ENCODE results near the gene FGF12. TPM values are rescaled to one million over a fixed set of nuclear protein-coding genes. Genes with fewer than 3 reads are reported as not detected.
A peak's percentile ranks its signal among the peaks of the same experiment; 100 is the strongest.

FGF12 gene
- total RNA-seq, 1 experiment from 2014 or later = not detected

DNA sequence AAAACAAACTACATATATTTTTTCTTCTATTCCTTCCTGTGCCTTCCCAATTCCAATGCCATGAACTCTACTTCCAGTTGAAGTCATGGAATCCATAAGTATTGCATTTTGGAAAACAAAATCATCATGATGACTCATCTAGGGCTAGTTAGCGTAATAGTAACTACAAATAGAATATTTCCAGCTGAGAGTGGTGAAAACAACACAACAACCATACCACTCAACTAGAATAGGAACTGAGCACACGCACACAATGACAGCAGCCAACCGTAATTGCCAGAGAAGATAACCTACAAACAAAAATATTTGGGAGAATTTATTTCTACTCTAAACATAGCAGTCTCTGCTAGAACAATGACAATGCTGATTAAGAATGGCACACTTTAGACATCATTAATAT, 225.9 kb downstream of the FGF12 start:
- DNase-seq (ENCODE audit: low read depth) = no peak

DNA sequence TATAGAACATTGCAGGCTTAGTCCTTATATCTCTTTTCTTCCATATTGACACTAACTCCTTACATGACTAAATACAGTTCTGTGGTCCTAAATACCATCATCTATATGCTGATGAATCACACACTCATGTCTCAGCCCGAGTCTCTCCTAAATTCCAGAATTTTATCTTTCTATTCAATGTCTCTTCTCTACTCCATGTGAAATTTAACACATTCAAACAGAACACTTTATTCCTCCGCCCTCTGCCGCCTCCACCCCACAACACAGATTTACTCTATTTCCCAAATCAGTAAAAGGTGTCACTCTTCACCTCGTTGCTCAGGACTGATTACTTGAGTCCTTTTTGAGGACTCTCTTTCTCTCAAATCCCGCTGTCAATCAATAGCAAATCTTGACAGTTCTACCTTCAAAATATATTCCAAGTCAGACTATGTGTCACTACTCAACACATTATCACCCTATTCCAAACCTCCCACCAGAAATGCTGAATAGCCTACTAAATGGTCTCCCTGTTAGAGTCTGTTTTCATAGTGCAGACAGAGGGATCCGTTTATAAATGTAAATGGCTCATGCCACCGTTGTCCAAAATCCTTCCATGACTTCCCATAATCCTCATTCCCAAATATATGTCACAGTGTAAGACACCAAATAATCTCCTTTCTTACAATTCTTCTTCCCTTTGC, 230.3 kb downstream of the FGF12 start:
- no peak for DNase-seq (ENCODE audit: low read depth)

DNA sequence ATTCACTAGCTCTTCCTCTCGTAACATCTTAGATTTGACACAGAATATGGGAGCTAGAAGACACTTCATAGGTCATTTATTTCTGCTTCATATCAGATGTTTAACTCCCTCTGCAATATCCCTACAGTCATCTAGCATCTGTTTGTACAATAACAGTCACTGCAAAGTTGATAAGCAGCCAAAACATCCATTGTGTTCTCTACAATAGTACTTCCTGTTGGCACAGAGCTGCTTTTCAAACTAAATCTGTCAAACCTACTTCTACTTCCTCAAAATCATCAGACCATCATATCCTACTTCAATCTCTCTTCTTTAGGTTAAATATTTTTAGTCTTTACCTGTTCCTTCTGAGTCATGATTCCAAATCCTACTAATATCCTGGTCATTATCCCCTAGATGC, 233.2 kb downstream of the FGF12 start:
- no peak for DNase-seq (ENCODE audit: low read depth)

DNA sequence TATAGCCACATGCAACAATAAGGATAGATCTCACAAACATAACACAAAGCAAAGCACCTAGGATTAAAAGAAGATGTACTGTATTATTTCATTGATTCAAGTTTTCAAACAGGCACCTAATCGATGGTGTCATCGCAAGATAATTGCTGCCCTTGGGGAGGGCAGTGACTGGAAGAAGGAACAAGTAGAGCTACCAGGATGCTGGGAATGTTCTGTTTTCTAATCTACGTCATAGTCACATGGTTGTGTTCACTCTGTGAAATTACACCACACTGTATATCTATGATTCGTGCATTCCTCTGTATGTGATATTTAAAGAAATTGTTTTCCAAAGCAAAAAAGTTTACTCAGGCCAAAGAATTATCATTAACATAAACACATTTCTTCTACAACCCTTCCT, 236.6 kb downstream of the FGF12 start:
- no peak for DNase-seq (ENCODE audit: low read depth)

DNA sequence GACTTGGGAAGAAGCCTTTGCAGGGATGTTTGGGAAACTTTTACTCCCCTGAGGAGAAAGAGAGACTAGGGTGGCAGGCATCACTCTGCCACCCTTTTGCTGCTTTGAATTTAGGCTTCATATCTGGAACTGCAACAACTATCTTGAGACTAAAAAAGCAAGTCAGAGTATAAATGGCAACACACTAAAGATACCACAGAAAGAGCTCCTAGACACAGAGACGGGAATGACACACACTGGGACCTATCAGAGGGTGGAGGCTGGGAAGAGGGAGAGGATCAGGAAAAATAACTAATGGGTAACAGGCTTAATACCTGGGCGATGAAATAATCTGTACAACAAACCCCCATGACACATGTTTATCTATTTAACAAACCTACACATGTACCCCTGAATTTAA, 237.8 kb downstream of the FGF12 start:
- DNase-seq (ENCODE audit: low read depth) = no peak

DNA sequence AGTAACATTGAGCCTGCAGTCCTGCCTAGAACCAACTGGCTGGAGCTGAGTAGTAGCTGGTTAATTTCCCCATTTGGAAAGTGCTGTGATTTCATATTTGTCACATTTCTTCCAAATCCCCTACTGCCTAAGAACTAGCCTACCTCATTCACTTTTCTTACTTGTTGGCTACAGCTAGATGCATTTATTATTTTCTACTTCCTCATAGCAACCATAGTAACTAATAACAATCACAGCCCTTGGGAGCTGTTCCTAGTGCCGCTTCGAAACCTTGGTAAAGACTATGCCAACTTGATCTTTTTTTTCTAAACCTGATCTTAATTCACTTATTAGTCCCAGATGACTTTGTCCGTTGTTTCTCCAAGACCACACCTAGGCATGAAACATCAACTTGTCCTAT, 240.3 kb downstream of the FGF12 start:
- DNase-seq (ENCODE audit: low read depth) = no peak

DNA sequence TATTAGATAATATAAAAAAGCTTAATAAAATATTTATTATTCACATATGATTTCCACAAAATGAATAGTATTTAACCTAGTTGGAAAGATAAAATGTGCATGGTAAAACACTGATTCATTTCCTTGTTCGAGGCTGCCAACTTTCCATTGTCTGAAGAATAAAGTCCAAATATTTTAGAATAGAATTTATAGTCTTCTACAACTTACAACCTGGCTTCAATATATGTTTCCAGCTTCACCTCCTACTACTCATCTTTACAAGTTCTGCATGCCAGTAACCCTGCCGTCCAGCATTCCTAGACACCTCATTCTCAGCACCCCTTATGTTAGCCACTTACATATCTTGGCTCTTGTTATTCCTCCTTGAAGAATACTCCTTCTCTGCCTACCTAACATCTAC, 244.5 kb downstream of the FGF12 start:
- no peak for DNase-seq (ENCODE audit: low read depth)

DNA sequence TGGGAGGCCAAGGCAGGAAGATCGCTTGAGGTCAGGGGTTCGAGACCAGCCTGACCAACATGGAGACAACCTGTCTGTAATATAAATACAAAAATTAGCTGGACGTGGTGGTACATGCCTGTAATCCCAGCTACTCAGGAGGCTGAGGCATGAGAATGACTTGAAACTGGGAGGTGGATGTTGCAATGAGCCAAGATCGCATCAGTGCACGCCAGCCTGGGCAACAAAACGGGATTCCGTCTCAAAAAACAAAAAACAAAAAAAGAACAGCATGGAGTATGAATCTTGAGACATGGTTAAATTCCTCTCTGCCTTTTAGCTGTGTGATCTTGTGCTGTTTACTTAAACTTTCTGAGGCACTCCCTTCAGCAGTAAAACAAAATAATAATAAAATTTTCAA, 244.9 kb downstream of the FGF12 start:
- DNase-seq (ENCODE audit: low read depth) = no peak

DNA sequence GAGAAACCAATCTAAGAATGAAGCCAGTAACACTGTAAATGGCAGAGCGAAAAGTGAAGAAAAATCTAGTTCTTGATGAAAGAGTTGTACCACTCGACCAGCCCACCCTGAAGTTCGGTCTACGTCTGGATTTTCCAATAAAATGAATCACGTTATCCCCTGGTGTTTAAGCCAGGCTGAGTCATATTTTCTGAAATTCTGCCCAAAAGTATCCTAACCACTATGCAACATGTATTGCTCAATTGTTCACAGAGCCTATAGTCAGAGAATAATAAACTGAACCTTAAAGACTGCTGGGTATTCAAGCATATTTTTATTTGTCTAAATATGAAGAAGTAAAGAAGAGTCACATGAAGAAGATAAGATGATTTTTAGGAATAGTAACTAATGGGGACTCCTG, 245.7 kb downstream of the FGF12 start:
- DNase-seq (ENCODE audit: low read depth) = peak; percentile 38

DNA sequence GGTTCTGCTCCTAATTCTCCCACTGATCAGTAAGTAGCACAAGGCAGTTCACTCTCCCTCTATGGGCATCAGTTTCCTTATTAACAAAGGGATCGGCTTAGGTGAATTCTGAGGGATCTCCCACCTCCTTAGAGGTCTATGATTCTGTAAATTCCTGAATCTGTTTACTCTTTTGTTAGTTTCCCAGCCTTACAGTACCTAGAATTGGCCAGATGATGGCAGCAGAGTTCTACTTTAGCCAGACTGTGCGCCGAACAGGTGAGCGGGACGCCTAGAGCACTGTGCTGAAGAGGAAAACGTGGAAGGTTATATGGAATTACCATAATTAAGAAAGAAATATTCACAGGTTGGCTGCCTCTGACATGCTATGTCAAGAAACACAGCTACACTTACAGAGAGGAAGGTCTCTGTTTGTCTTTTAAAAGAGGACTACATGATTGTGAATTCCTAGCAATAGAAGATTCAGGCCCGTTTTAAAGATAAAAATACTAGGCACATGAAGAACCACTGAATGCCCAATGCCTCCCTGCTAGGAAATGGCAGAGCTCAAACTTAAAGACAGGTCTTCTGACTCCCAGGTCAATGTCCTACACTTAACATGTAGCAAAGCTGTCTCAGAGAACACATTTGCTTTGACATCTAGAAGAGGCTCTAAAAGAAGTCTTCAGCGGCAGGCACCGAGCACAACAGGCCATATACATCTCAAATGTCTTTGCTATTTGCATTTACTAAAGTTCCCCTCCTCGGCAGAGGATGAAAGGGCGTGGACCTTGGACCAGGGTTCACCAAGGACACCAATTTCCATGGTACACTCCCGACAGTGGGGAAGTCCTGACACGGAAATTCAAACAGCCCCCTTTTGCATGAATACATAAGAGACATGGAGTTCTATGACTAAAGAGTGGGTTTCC, 259.9 kb downstream of the FGF12 start:
- peak; percentile 29 for DNase-seq (ENCODE audit: low read depth)

DNA sequence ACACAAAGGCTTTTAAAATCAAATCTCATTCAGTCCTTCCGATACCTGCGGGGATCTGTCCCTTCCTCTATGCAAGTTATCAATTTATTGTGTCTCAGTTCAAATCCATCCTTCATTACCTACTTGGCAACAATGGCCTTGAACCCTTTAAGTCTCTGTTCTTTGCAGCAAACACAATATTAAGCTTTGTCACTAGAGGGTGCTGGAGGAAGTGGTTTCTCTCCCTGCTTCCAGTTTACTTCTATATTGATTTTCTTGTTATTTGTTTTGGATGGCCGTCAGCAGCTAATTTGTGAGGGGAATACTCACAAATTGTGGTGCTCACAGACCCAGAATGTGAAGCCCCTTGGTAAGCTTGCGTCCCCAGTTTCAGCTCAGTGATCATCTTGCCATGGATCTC, 278.3 kb downstream of the FGF12 start:
- no peak for DNase-seq (ENCODE audit: low read depth)

DNA sequence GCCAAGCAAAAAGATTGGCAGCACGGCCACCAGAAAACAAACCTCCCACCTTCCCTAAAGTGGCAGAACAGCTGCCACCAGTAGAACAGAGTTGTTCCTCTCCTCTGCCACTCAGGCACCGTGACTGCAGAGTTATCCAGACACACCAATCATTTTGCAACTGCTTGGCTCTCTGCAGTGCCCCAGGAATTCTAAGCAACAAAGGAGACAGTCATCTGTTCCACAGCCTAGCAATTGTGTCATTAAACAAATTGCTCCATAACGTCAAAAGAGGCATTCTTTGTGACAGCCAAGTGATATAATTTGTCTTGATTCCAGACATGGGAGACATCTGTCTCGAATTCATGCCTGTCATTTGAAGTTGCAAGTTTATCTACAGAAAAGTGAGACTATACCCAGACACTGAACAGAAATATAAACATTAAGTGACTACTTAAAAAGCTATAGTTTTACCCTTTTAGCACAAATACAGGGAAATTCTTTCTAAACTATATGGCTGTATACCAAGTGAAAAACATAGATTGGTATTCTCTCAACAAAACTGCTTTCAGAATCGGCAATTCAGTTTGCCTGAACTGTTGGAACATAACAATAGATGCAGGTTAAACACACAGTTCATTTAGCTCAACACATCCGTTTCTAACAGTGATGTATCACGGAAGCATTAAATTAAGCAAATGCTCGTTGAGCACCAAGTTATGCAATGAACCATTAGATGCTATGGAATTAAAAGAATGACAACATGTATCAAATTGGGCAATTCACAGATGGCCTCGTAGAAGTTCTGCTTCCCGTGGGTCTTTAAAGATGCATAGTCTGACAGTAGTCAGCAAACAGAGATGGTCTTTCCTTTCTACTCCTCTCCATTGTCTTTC, 281.3 kb downstream of the FGF12 start:
- DNase-seq (ENCODE audit: low read depth) = peak; percentile 5

DNA sequence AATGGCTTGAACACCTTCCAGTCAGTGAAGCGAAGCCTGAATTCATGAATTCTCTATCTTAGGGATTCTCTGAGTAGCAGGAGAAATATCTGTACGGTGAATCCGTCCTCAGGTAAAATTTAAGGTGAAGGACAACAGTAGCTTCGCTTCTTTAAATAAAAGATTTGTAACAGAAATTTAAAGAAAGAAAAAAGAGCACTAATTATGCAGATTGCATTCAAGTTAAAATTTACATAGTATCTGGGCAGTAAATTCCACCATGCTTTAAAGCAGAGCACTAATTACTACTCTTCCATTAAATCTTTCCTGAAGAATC, 282.6 kb downstream of the FGF12 start:
- DNase-seq (ENCODE audit: low read depth) = no peak

DNA sequence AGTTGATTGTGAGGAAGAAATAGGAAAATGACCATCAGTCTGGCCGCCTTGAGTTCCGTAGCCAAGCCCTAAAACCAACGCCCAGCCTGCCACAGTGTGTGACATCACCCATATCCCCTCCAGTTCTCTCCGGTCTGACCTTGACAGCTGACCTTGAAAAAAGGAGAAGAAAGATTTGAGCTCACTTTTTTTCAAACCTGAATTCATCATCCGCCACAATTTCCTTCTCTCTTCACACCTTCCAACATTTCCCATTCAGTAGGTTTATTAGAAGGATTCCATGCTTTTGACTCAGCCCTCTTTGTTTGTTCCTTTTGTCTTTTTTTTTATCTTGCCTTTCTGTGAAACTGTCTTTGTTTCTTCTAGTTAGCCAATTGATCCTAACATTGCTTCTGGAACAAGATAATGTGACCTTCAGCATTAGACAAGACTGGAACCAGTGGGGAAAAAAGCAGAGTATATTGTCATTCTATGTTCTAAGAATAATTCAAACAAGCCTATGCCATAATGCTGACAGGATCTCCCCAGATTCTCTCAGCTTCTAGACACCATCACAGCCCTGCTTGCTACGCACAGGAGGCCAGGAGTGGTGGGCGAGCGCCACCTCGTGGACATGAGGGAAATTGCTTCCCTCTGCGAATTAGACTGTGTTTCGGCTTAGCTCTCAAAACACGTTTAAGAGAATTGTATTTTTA, 283.1 kb downstream of the FGF12 start:
- DNase-seq (ENCODE audit: low read depth) = peak; percentile 42

DNA sequence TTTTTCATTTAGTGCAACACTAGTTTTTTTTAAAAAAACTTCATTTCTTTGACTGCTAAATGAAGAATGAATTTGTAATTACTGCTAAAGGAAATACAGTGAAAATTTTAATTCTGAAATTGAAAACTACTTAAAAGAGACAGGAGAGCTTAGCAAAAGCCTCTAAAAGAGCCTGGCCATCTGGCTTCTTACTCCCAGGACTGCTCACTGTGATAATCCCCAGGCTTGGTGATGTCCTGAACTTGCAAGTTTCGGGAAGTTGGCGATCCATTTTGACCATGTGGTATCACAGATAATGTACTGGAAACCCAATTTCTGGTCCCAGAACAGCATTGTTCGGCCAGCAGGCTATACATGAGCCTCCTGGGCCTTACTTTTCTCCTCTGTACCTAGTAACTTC, 292.1 kb downstream of the FGF12 start:
- DNase-seq (ENCODE audit: low read depth) = no peak

DNA sequence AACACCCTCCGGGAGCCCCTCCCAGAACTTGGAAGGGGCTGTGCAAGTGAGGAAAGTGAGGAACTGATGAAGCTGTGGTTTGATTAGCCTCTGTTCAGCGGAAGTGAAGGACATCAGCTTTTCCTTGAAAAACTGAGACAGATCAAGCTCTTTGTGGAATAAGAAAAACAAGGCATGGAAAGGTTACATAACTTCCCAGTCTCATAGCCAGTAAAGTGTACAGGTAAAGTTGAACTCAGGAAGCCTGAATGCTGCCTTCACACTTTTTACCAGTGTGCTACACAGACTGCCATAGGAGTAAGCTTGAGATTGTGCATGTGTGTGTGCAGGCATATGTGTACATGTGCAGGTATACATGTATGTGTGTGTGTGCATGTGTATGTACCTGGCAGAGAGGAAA, 293.2 kb downstream of the FGF12 start:
- DNase-seq (ENCODE audit: low read depth) = no peak

DNA sequence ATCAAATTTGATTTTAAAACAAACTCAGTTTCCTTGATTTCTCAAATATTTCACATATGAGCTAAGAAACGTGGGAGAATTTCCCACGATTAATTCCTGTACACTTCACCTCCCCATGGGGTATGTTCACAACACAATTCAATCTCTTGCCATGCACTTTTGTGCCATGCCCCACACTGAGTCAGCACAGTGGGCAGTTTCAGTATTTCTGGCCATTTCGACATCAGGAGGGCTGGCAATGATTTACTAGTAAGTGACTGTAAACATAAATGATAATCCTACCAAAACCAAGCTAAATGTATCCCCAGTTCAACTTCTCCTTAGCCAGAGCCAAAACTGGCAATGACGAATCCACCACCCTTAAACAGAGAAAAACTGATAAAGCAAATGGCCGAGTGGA, 293.6 kb downstream of the FGF12 start:
- no peak for DNase-seq (ENCODE audit: low read depth)

DNA sequence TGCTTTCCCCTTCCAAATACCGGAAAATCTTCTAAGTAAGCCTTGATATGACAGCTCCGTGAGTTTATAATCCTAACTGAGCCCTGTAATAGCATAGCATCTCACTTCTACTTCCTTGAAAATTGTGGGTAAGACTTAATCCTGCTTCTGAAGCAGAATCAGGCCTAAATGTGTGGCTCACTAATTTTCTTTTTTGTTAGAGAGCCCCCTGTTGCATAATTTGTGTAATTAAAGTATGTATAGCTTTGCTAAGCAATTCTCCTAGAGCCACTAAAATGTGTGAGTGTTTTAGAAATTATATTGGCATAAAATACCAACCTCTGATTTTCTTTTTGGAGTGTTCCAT, 304.4 kb downstream of the FGF12 start:
- peak; percentile 8 for DNase-seq (ENCODE audit: low read depth)

DNA sequence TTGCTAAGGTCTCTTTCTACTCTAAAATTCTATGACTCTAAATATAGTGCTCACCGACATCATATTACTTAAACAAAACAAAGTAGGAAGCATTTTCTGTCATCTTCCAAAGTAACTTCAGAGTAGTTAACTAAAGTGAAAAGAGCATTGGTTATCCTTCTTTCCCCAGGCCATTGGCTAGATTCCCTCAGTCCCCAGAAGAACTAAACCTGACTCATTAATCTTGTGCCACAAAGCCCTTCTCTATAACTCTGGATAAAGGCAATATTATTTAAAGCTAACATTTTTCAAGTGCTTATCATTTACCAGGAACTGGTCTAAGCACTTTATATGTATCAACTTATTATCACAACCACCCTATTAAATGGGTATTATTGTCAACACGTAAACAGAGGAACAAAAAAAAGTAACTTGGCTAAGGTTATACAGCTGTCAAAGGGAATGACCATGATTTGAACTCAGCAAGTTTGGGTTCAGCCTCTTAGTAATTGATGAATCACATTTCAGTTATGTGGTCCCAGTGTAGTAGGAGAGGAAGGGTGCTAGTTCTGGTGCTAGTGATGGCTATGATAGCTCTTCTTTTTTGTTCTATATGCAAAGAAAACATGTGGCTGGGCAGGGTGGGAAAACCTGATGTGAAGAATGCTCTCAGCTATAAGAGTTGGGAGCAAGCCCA, 304.9 kb downstream of the FGF12 start:
- DNase-seq (ENCODE audit: low read depth) = peak; percentile 12

DNA sequence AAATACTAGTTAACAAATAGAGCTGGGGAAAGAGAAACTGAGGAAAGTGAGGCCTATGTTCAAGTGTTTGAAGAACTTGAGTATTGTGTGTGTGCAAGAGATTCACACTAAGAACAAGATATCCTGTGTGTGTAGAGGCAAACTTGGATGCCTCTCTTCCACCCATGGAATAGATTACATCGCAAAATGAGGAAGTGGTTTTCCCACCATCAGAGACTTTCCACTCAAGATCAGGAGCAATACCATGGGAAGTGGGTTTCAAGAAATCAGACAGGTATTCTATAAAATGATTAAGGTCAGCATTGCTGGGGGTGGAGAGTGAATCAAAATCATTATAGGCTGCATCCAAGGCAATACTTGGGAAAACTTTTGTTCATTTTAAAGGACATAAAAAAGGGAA, 308.0 kb downstream of the FGF12 start:
- no peak for DNase-seq (ENCODE audit: low read depth)

DNA sequence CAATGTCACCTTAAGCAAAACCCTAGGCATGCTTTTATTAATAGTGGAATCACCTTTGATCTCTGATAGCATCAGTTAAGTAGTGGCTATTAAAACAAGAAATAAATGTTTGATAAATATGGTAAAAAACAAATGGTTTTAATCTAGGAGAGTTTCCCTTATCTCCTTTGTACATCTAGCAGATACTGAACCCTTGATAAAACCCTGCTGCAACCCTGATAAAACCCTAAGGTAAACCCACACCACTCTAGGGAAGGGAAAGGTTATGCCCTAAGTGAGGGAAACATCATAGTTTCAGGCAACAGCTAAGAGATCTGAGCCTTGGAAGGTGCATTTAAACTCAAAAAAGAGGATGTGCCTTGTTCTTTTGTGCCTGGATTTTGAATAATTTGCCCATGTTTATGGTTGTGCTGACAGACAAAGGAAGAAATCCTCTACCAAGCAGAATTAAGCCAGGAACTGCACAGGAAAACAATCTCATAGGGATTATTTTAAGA, 309.7 kb downstream of the FGF12 start:
- DNase-seq (ENCODE audit: low read depth) = no peak
